ENCODE data around the gene CCDC120.

GRCh38 chrX:49079489-49080428 is 21.0 kb downstream of the CCDC120 start, which contains the start of gene WDR45:
- TF ChIP-seq CTCF (IDR thresholded peaks at IDR 0.05), result no peak
- peak; percentile 86 for TF ChIP-seq POLR2AphosphoS5 (IDR thresholded peaks at IDR 0.05)
- peak; percentile 79 for TF ChIP-seq POLR2A (IDR thresholded peaks at IDR 0.05)

Measured in prostate gland (tissue), 2 donors.